GM12878 (cell line): ENCODE measurements around the gene CFAP97D2. TPM values are rescaled to one million over a fixed set of nuclear protein-coding genes. Genes with fewer than 3 reads are reported as not detected.
A peak's percentile ranks its signal among the peaks of the same experiment; 100 is the strongest.

Experiments used
- BACH1 ChIP-seq: fragments of 450-650 bp; IDR thresholded peaks from 2 replicates; pipeline ENCODE4 v1.6.1; 2017; ENCODE audit warnings: mild to moderate bottlenecking, borderline replicate concordance
- CEBPB ChIP-seq, 2 experiments: fragments of 150-350 bp in 1 of 2; IDR thresholded peaks; 2 replicates each; pipeline ENCODE4 v1.6.1; 2012 to 2014; ENCODE audit warnings: low read depth in 2 of 2, low read length in 2 of 2, borderline replicate concordance in 1 of 2, inconsistent platforms in 1 of 2
- CHD4 ChIP-seq: fragments of 200-600 bp; sonication (generic); IDR thresholded peaks from 2 replicates; pipeline ENCODE4 v1.6.1; 2016; ENCODE audit warnings: mild to moderate bottlenecking
- E4F1 ChIP-seq: fragments of 450-650 bp; IDR thresholded peaks from 2 replicates; pipeline ENCODE4 v1.6.1; 2018; ENCODE audit warnings: borderline replicate concordance, mild to moderate bottlenecking; ENCODE audit not compliant: partially characterized antibody
- ELK1 ChIP-seq: IDR thresholded peaks from 2 replicates; pipeline ENCODE4 v1.6.1; 2012; ENCODE audit warnings: low read depth, low read length, improper control_type of control experiment
- FOS ChIP-seq: IDR thresholded peaks from 3 replicates; pipeline ENCODE4 v1.6.1; 2011; ENCODE audit warnings: borderline replicate concordance; ENCODE audit not compliant: insufficient read length; ENCODE audit errors: extremely low read depth
- GABPA ChIP-seq: IDR thresholded peaks from 2 replicates; pipeline ENCODE4 v1.6.1; 2014; ENCODE audit warnings: antibody characterized with exemption, low read depth, mild to moderate bottlenecking, inconsistent platforms
- JUNB ChIP-seq: IDR thresholded peaks from 2 replicates; pipeline ENCODE4 v1.6.1; 2016; ENCODE audit warnings: antibody characterized with exemption, mild to moderate bottlenecking
- MTA2 ChIP-seq: fragments of 450-650 bp; IDR thresholded peaks from 2 replicates; pipeline ENCODE4 v1.6.1; 2016; ENCODE audit warnings: low read depth, mild to moderate bottlenecking, moderate library complexity
- MYC ChIP-seq: IDR thresholded peaks from 2 replicates; pipeline ENCODE4 v1.6.1; 2011; ENCODE audit warnings: mild to moderate bottlenecking, low read length, moderate library complexity, inconsistent platforms; ENCODE audit not compliant: insufficient read depth, insufficient replicate concordance, insufficient read length, severe bottlenecking
- NFYB ChIP-seq: IDR thresholded peaks from 2 replicates; pipeline ENCODE4 v1.6.1; 2011; ENCODE audit warnings: low read depth, mild to moderate bottlenecking, low read length, improper control_type of control experiment, moderate library complexity; ENCODE audit not compliant: insufficient read depth
- NRF1 ChIP-seq: conservative IDR thresholded peaks from 2 replicates; pipeline ENCODE4 v1.6.1; 2011; ENCODE audit warnings: mild to moderate bottlenecking, low read depth, low read length, improper control_type of control experiment
- POLR2AphosphoS2 ChIP-seq: IDR thresholded peaks from 2 replicates; pipeline ENCODE4 v1.6.1; 2011; ENCODE audit warnings: low read depth, mild to moderate bottlenecking, low read length, improper control_type of control experiment, moderate library complexity
- RAD51 ChIP-seq: fragments of 450-650 bp; IDR thresholded peaks from 2 replicates; pipeline ENCODE4 v1.6.1; 2016; ENCODE audit warnings: moderate library complexity, mild to moderate bottlenecking, inconsistent platforms
- RB1 ChIP-seq: fragments of 450-650 bp; formaldehyde crosslinking; IDR thresholded peaks from 2 replicates; pipeline ENCODE4 v1.6.1; 2017; ENCODE audit warnings: mild to moderate bottlenecking, borderline replicate concordance
- RBBP5 ChIP-seq: fragments of 200-600 bp; sonication (generic); conservative IDR thresholded peaks from 2 replicates; pipeline ENCODE4 v1.6.1; 2016
- SMAD1 ChIP-seq: fragments of 450-650 bp; IDR thresholded peaks from 2 replicates; pipeline ENCODE4 v1.6.1; 2018; ENCODE audit warnings: mild to moderate bottlenecking, low read depth; ENCODE audit not compliant: partially characterized antibody
- TBL1XR1 ChIP-seq: IDR thresholded peaks from 2 replicates; pipeline ENCODE4 v1.6.1; 2012; ENCODE audit warnings: low read depth, low read length, improper control_type of control experiment
- ZNF207 ChIP-seq: fragments of 450-650 bp; IDR thresholded peaks from 2 replicates; pipeline ENCODE4 v1.6.1; 2014; ENCODE audit warnings: antibody characterized with exemption, mild to moderate bottlenecking, borderline replicate concordance
- polyA plus RNA-seq, 11 experiments: library from polyadenylated mRNA; depleted of rRNA in 4 of 11; unstranded in 6 of 11; stranded (reverse) in 5 of 11; fragments of >200 nt; fragmentation: Nextera tagmentation in 4 of 11; fragmentation: Illumina TruSeq in 1 of 11; extraction: Ambion mirVana in 4 of 11; extraction: Trizol in 1 of 11; gene quantifications; 1 replicate in 1 of 11; 2 replicates in 10 of 11; pipeline versions ENCODE4 v1.2.1 to v1.2.3, GENCODE V29; 2011 to 2016; ENCODE audit warnings: inconsistent platforms in 2 of 11, missing spikeins in 2 of 11, low read depth in 1 of 11
- total RNA-seq, 4 experiments: library from RNA; depleted of rRNA in 3 of 4; stranded (reverse); fragments of >200 nt in 3 of 4; fragmentation: Illumina TruSeq in 1 of 4; extraction: Trizol in 1 of 4; gene quantifications; 2 replicates each; pipeline versions ENCODE4 v1.2.1 to v1.2.3, GENCODE V29; 2013 to 2021
- TF ChIP-seq, protein P1 (sequence below): IDR thresholded peaks from 2 replicates; pipeline ENCODE4 v1.6.1; 2012; ENCODE audit warnings: low read length, inconsistent platforms
- TF ChIP-seq, protein P2 (sequence below), 3 experiments: IDR thresholded peaks in 2 of 3; conservative IDR thresholded peaks in 1 of 3; 2 replicates each; pipeline ENCODE4 v1.5.1; 2011; ENCODE audit warnings: low read depth in 3 of 3, low read length in 3 of 3, mild to moderate bottlenecking in 3 of 3, control low read depth in 2 of 3, moderate library complexity in 2 of 3, inconsistent platforms in 1 of 3, mixed read lengths in 1 of 3; ENCODE audit not compliant: control insufficient read depth in 2 of 3, insufficient read depth in 1 of 3; ENCODE audit errors: extremely low read depth in 1 of 3
- TF ChIP-seq, protein P3 (sequence below): fragments of 450-650 bp; IDR thresholded peaks from 2 replicates; pipeline ENCODE4 v1.6.1; 2017; ENCODE audit warnings: mild to moderate bottlenecking
- TF ChIP-seq, protein P4 (sequence below): IDR thresholded peaks from 2 replicates; pipeline ENCODE4 v1.6.1; 2012; ENCODE audit warnings: low read depth, low read length, improper control_type of control experiment

The CFAP97D2 gene
- total and polyA plus RNA-seq, 10 of the 15 experiments (the other 5 are each of a cell fraction or from before 2014, with no cell fraction given) = not detected

GRCh38 chr13:114148521-114148855, 30.6 kb upstream of the CFAP97D2 start (continued):
- TF ChIP-seq, protein P1, sequence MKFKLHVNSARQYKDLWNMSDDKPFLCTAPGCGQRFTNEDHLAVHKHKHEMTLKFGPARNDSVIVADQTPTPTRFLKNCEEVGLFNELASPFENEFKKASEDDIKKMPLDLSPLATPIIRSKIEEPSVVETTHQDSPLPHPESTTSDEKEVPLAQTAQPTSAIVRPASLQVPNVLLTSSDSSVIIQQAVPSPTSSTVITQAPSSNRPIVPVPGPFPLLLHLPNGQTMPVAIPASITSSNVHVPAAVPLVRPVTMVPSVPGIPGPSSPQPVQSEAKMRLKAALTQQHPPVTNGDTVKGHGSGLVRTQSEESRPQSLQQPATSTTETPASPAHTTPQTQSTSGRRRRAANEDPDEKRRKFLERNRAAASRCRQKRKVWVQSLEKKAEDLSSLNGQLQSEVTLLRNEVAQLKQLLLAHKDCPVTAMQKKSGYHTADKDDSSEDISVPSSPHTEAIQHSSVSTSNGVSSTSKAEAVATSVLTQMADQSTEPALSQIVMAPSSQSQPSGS = peak; percentile 74
- TF ChIP-seq BACH1 (no peak), JUNB (no peak), POLR2AphosphoS2 (no peak), ELK1 (no peak), CEBPB (IDR thresholded peaks at IDR 0.05; ENCODE audit: borderline replicate concordance in 1 of 2, low read depth in 2 of 2, low read length in 2 of 2) (no peak), NFYB (no peak), SMAD1 (no peak), GABPA (no peak), TBL1XR1 (peak; percentile 78; the same call in 1 of the 2 replicates), RAD51 (no peak), ZNF207 (no peak), CHD4 (no peak), MTA2 (peak; percentile 68; the same call in 1 of the 2 replicates), MYC (no peak), FOS (no peak), NRF1 (no peak), RB1 (no peak), E4F1 (no peak), RBBP5 (no peak)
- TF ChIP-seq, protein P2, sequence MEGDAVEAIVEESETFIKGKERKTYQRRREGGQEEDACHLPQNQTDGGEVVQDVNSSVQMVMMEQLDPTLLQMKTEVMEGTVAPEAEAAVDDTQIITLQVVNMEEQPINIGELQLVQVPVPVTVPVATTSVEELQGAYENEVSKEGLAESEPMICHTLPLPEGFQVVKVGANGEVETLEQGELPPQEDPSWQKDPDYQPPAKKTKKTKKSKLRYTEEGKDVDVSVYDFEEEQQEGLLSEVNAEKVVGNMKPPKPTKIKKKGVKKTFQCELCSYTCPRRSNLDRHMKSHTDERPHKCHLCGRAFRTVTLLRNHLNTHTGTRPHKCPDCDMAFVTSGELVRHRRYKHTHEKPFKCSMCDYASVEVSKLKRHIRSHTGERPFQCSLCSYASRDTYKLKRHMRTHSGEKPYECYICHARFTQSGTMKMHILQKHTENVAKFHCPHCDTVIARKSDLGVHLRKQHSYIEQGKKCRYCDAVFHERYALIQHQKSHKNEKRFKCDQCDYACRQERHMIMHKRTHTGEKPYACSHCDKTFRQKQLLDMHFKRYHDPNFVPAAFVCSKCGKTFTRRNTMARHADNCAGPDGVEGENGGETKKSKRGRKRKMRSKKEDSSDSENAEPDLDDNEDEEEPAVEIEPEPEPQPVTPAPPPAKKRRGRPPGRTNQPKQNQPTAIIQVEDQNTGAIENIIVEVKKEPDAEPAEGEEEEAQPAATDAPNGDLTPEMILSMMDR (IDR thresholded peaks at IDR 0.05 in 2 of 3, conservative IDR thresholded peaks at IDR 0.05 in 1 of 3; ENCODE audit: control insufficient read depth in 2 of 3, extremely low read depth in 1 of 3, insufficient read depth in 1 of 3, low read depth in 3 of 3, low read length in 3 of 3) = no peak
- TF ChIP-seq, protein P3, sequence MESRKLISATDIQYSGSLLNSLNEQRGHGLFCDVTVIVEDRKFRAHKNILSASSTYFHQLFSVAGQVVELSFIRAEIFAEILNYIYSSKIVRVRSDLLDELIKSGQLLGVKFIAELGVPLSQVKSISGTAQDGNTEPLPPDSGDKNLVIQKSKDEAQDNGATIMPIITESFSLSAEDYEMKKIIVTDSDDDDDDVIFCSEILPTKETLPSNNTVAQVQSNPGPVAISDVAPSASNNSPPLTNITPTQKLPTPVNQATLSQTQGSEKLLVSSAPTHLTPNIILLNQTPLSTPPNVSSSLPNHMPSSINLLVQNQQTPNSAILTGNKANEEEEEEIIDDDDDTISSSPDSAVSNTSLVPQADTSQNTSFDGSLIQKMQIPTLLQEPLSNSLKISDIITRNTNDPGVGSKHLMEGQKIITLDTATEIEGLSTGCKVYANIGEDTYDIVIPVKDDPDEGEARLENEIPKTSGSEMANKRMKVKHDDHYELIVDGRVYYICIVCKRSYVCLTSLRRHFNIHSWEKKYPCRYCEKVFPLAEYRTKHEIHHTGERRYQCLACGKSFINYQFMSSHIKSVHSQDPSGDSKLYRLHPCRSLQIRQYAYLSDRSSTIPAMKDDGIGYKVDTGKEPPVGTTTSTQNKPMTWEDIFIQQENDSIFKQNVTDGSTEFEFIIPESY = no peak
- TF ChIP-seq, protein P4, sequence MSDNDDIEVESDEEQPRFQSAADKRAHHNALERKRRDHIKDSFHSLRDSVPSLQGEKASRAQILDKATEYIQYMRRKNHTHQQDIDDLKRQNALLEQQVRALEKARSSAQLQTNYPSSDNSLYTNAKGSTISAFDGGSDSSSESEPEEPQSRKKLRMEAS = no peak
